ENCODE data around the gene BGLAP.

- TF ChIP-seq CTCF (IDR thresholded peaks at IDR 0.05), result no peak
- TF ChIP-seq ETV6 (CRISPR knock-in tag; IDR thresholded peaks at IDR 0.05), result no peak
- no peak for TF ChIP-seq FOXJ3 (CRISPR knock-in tag; IDR thresholded peaks at IDR 0.05; ENCODE audit: borderline replicate concordance)
- TF ChIP-seq CREB1 (CRISPR knock-in tag; IDR thresholded peaks at IDR 0.05), result no peak
- TF ChIP-seq SP1 (CRISPR knock-in tag; conservative IDR thresholded peaks at IDR 0.05), result no peak
- no peak for TF ChIP-seq ZBTB43 (CRISPR knock-in tag; IDR thresholded peaks at IDR 0.05)
- no peak for TF ChIP-seq E2F4 (CRISPR knock-in tag; IDR thresholded peaks at IDR 0.05; ENCODE audit: borderline replicate concordance, low read depth)
Measured at GRCh38 chr1:156226782-156227181, 15.2 kb upstream of the BGLAP start.

Data from WTC11 (cell line).